Brain microvascular endothelial cell (primary cell): ENCODE data around the gene MYH10.

Source experiments
- DNase-seq: peaks from one replicate; pipeline ENCODE4 v3.0.0-alpha.2; 2020
- H3K27ac ChIP-seq: fragments of 250-450 bp; sonication (Bioruptor Pico); 2 replicates; pipeline ENCODE4 v1.5.1; 2020; ENCODE audit warnings: mild to moderate bottlenecking, moderate library complexity
- H3K27me3 ChIP-seq: fragments of 250-450 bp; sonication (Bioruptor Pico); replicated peaks from 2 replicates; pipeline ENCODE4 v1.5.1; 2020; ENCODE audit warnings: mild to moderate bottlenecking
- H3K36me3 ChIP-seq: fragments of 250-450 bp; sonication (Bioruptor Pico); replicated peaks from 2 replicates; pipeline ENCODE4 v1.5.1; 2020; ENCODE audit warnings: mild to moderate bottlenecking
- H3K4me3 ChIP-seq: 2 replicates; pipeline ENCODE4 v1.5.1; 2011; ENCODE audit warnings: low read depth, mild to moderate bottlenecking, control low read depth, low read length, moderate library complexity
- in situ Hi-C: cut with HindIII; loops from 2 replicates; pipeline ENCODE4 v1.10.0; 2017; ENCODE audit warnings: low sequenced_read_pairs, low pct_ligation_motif_present
- TF ChIP-seq, protein P1 (sequence below): IDR thresholded peaks from 2 replicates; pipeline ENCODE4 v1.5.1; 2011; ENCODE audit warnings: low read depth, mild to moderate bottlenecking, moderate library complexity, low read length, control low read depth, inconsistent platforms; ENCODE audit errors: missing control alignments

Gene MYH10

DNA sequence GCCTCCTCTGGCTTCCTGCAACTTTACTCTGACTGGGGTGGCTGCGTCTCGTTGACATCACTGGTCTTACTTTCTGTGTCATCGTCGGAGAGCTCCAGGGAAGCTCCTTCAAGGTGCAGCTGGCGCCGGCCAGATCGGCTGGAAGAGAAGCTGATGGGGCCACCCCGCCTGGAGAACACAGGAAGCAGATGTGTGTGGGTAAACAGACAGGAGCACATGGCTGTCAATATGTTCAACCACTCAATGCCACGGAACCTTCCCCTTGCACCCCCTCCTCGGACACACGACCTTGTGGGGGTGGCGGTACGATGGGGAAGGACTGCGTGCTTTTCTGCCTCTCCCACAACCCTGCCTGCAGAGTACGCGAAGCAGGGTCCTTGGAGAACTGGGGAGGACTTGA lies 154.7 kb downstream of the MYH10 start:
- Histone ChIP-seq H3K27me3 (no peaks in the 10 kb centered on the region), H3K4me3 (no peak overlapping the region), H3K27ac (no peak overlapping the region), H3K36me3 (peaks cover 89% of the 10 kb centered on the region)
- in situ Hi-C loops: no loop called here
- no peak for DNase-seq
- TF ChIP-seq, protein P1, sequence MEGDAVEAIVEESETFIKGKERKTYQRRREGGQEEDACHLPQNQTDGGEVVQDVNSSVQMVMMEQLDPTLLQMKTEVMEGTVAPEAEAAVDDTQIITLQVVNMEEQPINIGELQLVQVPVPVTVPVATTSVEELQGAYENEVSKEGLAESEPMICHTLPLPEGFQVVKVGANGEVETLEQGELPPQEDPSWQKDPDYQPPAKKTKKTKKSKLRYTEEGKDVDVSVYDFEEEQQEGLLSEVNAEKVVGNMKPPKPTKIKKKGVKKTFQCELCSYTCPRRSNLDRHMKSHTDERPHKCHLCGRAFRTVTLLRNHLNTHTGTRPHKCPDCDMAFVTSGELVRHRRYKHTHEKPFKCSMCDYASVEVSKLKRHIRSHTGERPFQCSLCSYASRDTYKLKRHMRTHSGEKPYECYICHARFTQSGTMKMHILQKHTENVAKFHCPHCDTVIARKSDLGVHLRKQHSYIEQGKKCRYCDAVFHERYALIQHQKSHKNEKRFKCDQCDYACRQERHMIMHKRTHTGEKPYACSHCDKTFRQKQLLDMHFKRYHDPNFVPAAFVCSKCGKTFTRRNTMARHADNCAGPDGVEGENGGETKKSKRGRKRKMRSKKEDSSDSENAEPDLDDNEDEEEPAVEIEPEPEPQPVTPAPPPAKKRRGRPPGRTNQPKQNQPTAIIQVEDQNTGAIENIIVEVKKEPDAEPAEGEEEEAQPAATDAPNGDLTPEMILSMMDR: no peak

DNA sequence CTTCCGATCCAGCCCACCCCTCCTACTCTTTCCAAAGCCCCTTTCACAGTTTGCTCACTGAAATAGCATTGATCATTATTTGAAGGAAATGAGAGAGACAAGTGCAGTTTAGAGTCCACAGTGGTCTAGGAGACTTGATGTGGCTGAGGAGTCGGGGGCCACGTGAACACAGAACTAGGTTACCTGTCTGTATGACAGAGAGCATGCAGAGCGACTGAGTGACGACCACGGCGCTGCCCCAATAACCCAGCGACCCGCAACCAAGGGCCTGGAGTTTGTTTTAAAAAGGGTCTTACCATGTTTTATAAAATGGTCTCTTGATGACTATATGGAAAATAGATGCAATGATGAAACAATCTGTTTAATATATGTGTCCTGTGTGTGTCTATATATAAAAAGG lies 155.3 kb downstream of the MYH10 start:
- peaks cover 90% of the 10 kb centered on the region for H3K36me3 ChIP-seq
- no peak overlapping the region for H3K4me3 ChIP-seq
- no peak for DNase-seq
- H3K27ac ChIP-seq: no peak overlapping the region
- in situ Hi-C loops: no loop called here
- H3K27me3 ChIP-seq: no peaks in the 10 kb centered on the region
- TF ChIP-seq, protein P1: no peak

DNA sequence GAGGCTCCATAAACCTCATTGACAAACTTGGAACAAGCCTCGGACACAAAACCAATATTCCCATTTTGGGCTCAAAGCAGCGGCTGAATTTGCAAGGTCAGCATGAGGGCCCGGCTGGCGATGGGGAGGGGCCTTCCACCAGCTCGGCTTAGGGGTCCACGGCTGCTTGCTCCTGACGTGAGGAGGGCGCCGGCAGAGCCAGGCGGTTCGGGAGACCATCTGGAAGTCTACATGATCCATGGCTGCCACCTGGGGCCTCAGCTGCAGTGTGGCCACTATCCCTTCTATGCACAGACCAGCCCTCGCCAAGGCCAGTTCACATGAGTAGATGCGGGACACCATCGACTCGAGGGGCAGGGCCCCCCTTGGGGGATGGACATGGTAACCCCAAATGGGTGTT lies 155.7 kb downstream of the MYH10 start:
- in situ Hi-C loops: no loop called here
- no peak overlapping the region for H3K27ac ChIP-seq
- no peaks in the 10 kb centered on the region for H3K27me3 ChIP-seq
- no peak for DNase-seq
- peaks cover 87% of the 10 kb centered on the region for H3K36me3 ChIP-seq
- TF ChIP-seq, protein P1: no peak
- H3K4me3 ChIP-seq: no peak overlapping the region

DNA sequence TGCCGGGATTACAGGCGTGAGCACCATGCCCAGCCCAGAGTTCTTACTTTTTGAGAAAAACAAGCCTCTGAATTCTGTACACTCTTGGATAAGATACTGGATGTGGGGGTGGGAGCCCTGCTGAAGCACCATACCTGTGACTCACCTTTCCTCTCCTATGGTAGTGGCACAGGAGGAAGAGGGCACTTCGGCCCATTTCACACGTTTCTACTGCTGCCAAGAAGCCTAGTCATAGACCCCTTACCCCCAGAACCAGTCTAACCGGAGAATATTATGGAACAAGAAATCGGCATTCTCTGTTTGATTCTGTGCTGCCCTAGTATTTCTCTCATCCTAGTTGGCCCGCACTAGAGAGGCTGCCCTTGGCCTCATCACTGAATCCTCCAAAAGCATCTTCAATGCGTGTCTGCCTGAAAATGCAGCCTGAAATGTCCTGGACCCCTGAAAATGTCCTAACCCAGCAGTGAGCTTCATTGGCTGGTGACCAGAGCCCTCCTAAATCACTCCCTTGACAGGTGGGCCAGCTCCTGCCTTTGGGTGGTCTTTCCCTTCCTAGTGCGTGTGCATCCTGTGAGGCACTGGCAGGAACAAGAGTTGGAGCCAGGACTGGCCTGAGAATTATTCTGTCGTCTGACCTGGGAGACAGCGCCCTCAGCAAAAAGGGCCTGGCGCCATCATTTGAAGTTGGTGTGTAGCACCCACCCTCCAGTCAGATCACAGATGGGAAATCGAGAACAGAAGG lies 156.9 kb downstream of the MYH10 start:
- in situ Hi-C loops: no loop called here
- TF ChIP-seq, protein P1: no peak
- no peak overlapping the region for H3K27ac ChIP-seq
- H3K4me3 ChIP-seq: no peak overlapping the region
- no peaks in the 10 kb centered on the region for H3K27me3 ChIP-seq
- peaks cover 83% of the 10 kb centered on the region for H3K36me3 ChIP-seq
- DNase-seq: no peak

DNA sequence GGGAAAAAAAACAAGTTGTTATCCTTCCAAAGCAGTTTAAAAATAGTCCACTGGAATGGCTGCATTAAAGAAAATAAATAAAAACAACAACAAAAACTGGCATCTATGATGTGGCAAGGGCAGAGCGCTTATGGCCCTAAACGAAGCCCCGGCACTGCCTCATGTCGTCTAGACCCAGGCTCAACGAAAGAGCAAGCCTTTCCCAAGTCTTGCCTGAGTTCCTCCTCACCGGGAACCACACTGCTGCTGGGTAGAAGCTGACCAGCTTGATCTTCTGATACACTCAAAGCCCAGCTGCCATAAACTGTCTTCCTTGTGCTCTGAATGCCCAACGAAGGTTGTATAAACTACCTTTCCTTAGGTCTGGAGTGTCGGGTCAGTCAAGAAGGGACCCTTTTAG lies 157.9 kb downstream of the MYH10 start:
- TF ChIP-seq, protein P1: no peak
- Histone ChIP-seq H3K27ac (no peak overlapping the region), H3K36me3 (peaks cover 83% of the 10 kb centered on the region), H3K27me3 (no peaks in the 10 kb centered on the region), H3K4me3 (no peak overlapping the region)
- in situ Hi-C loops: no loop called here
- no peak for DNase-seq
